NCI-H526 (cell line): ENCODE measurements around the gene NEK1.
"Not testable (repeated sequence)": the region's sequence is repeated elsewhere in the genome, so short reads cannot be mapped to it uniquely, and the experiment has no call there.

Experiments used
- DNase-seq, 2 experiments: peaks; one replicate each; lab custom pipeline; 2025; lab: John Stamatoyannopoulos, UW

Gene NEK1

DNA sequence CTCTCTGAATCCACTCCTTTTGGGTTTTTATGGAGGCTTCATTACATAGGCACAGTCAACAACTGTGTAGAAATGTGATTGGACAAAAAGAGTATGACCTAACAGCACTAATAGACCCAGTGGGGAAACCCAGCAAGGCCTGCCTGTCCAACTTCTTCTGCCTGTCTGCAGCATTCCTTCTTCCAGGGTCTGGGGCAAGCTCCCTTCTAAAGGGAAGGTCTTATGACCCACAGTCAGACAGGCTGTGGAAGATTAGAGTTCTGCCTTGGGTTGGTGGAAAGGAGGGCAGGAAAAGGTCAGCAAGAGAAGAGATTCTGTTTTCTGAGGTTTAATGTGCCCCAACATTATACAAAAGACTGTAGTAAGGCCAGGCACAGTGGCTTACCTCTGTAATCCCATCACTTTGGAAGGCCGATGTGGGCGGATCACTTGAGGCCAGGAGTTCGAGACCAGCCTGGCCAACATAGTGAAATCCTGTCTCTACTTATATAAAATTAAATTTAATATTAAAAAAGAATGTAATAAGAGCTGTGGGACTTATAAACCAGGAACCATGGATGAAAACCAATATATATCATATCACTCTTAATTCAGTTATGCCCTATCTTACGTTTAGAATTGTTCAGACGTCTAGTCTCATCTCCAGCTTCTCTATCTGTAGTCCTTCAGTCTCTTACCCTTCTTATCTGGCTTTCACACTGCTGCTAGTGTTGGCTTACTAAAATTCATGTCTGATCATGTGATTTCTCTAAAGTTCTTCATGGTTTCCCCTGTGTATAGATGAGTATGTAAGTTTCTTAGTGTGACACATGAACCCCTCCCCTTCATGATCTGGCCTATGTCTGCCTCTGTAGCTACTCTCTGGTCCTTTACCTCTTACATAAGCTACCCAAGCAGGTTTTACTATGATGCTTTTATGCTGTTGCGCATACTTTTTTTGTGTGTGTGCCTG, 14.2 kb upstream of the NEK1 start:
- no peak for DNase-seq

GRCh38 chr4:169625886-169626285, 13.5 kb upstream of the NEK1 start:
- no peak for DNase-seq

DNA sequence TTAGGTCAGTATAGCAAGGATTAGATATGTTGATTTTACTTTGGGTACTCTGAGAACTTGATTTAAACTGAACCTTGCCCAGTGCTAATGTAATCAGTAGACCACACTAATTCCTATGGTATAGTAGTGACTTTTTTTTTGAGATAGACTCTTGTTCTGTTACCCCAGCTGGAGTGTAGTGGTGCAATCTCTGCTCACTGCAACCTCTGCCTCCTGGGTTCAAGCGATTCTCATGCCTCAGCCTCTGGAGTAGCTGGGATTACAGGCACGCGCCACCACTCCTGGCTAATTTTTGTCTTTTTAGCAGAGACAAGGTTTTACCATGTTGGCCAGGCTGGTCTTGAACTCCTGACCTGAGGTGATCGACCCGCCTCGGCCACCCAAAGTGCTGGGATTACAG, 11.6 kb upstream of the NEK1 start:
- not testable (repeated sequence) for DNase-seq

GRCh38 chr4:169622566-169622965, 10.2 kb upstream of the NEK1 start:
- no peak for DNase-seq

- peak in 1 of 2 experiments; percentile 8 for DNase-seq
Observed at GRCh38 chr4:169621731-169622492, 9.5 kb upstream of the NEK1 start.

- peak; percentile 36 to 43 for DNase-seq
Observed at GRCh38 chr4:169620880-169621248, 8.5 kb upstream of the NEK1 start.

GRCh38 chr4:169619958-169620879, 7.8 kb upstream of the NEK1 start, which contains the start of gene CLCN3:
Gene CLCN3 (plus strand): TSS chr4:169620578. CDS start chr4:169635929, 15,351 bp downstream.
- peak; percentile 93 to 99 for DNase-seq

- DNase-seq: peak; percentile 79 to 87
Observed at GRCh38 chr4:169619518-169619957, 7.2 kb upstream of the NEK1 start.

GRCh38 chr4:169618986-169619385, 6.6 kb upstream of the NEK1 start:
- DNase-seq: no peak

DNA sequence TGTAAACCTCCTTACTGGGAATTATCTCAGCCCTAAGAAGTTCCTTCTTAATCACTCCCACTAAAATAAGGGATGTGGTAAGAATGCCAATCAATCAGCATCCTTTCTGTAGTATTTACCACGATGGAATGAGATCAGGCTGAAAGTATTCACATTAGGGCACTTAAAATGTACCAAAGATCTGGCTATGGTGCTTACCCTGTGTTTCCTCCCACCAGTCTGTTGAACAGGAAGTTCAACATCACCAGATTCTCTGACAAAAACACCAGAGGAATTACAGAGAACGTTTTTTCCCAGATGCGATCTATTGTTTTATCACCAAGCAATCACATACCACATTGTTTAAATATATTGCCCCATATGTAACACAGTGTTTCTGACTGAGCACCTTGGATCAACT, 5.9 kb upstream of the NEK1 start:
- no peak for DNase-seq

DNA sequence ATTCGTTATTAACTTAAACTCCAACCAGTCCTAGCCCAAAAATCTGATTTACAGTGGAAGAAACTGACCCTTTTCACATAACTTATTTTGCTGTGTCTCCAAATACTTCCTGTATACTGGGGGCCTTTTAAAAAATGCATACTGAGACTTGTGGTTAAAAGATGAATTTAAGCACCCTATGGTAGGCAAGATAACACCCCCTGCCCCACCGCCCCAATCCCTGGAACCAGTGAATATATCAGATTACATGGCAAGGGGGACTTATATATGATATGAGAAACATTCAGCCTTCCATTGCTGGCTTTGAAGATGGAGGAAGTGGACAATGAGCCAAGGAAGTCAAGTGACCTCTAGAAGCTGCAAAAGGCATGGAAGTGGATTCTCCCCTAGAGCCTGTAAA, 4.9 kb upstream of the NEK1 start:
- DNase-seq: no peak

- DNase-seq: no peak
Observed at GRCh38 chr4:169616846-169617245, 4.5 kb upstream of the NEK1 start.

- DNase-seq: no peak
Observed at GRCh38 chr4:169615467-169616106, 3.2 kb upstream of the NEK1 start.

DNA sequence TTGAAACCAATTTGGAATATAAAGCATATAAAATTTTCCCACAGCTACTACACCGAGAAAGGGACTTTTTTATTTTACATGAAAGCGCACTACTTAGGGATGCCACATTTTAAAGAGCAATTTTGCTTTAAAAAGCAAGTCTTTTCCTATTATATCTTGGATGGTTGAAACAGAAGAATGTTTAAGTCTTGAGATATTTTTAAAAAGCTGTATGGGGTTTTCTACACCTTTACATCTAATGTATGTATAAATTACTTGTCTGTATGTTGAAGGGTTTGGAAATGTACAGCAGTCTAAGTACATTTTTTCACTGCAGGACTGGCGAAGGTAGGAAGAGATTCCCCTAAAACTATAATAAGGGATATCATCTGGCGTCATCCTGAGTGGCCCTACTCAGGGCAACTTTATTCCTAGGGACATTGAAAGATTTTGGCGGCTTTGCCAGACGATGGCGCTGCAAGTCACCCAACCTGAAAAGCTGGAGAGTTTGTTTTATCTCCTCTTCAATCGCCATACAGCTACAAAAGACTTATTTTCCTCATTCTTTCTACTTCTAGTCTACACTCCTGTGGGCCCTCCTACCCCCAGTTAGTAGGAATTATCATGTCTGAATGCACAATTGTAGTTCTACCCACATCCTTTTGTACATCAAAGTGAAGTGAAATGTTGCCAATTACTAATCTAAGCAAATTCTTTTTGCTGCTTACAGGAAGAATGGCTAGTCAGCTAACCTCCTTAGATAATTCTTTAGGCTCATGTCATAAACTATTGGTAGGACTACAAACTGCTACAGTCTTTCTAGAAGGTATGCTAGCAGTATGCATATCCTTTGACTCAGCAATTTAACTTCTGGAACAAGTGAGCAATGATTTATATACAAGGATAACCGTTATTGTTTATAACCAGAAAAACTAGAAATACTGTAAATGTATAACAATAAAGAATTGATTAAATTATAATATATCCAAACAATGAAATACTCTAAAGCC, 782 bp upstream of the NEK1 start:
- peak; percentile 72 to 86 for DNase-seq

GRCh38 chr4:169611157-169611556, 1.2 kb downstream of the NEK1 start:
- DNase-seq: no peak

DNA sequence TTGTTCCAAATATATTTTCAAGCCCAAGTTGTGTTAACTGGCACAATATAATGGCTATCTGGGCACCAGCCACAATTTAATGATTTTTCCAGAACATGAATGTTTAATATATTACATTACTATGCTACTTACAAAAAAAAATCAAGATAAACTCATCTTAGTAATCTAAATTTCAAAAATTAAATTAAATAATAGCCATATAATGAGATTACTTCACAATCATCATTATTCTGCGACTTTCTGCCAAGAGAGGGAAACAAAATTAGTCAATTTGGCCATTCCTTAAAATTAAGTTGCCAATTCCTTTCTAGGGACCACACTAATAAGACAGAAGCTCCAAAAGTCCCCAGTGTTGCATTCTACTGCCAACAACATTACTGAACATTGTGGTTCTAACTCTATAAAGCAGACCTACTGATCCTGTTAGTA, 7.5 kb downstream of the NEK1 start:
- DNase-seq: no peak

DNA sequence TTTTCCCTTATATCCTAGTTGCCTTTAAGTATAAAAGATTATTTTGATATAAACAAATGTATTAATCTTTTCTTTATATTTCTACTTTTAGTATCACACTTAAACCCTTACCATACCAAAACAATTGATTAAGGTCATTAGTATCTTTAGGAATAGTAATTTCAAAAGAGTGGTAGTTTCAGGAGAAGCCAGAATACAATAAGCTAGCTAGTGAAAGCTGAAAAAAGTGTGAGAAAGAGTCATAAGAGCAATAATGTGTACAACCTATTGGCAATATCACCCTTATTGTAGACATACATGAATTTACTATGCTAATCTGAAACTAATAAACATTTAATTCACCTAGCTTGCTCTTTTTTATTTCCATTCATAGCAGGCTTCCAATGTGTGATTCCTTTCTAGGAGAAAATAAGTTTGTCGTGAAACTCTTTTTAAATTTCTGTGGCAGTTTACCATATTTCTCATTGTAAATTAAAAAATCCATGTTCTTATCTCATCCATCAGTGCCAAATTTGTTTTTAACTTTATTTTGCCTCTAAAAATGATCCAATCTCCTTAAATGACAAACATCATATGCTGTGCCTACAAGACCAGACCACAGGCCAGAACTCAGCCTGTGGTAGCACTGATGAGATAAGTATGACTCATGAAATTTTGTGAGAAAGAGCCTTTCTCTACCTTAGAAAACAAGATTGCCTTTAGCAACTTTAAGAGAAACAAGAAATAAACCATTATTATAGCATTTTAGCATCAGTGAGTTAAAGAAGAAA, 8.1 kb downstream of the NEK1 start:
- no peak for DNase-seq

DNA sequence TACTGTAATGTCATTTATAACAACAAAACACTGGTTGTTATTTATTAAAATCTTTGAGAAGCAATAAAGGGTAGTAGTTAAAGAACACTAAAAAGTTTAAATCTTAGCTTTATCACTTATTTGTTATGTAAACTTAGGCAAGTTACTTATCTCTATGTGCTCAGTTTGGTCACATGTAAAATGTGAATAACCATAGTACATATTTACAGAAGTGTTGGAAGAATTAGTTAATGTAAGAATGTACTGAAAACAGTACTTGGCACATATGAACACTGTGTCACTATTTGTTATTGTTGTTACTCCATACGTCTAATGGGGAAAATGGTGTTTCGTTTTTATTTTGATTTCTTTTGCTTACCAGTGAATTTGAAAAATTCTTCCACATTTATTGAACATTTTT, 9.1 kb downstream of the NEK1 start:
- DNase-seq: no peak
